Measurements from ENCODE around the gene FMO3. TPM values are rescaled to one million over a fixed set of nuclear protein-coding genes. Genes with fewer than 3 reads are reported as not detected.

Gene FMO3
- under 0.01 TPM in 1 of 2 replicates, not detected in the other for total RNA-seq

GRCh38 chr1:171090604-171091003, at the start of gene FMO3:
Gene FMO3, plus strand, starts transcription at chr1:171090905. Its CDS starts 1,754 bp downstream, at chr1:171092659.

Other genes starting within 250 kb of the FMO3 start
- not detected in 2 replicates for gene MROH9, start 155.4 kb upstream of the FMO3 start, total RNA-seq
- gene FMO2, start 94.4 kb downstream of the FMO3 start, total RNA-seq, result not detected in 2 replicates
- not detected in 2 replicates for gene FMO1, start 157.6 kb downstream of the FMO3 start, total RNA-seq
- gene FMO4, start 223.3 kb downstream of the FMO3 start, total RNA-seq, result 4.0 and 4.1 TPM in 2 replicates

Data from myometrial cell (primary cell).